T1000 (cell line): Measurements from ENCODE around the gene BEND4.

Experiments
- DNase-seq: peaks from one replicate; lab custom pipeline; 2025; ENCODE audit warnings: mixed read lengths; lab: John Stamatoyannopoulos, UW

BEND4 gene

GRCh38 chr4:42104521-42104920 lies 47.9 kb downstream of the BEND4 start:
- peak; percentile 19 for DNase-seq

GRCh38 chr4:42101446-42101975 lies 50.9 kb downstream of the BEND4 start:
- peak; percentile 31 for DNase-seq

- DNase-seq, result no peak
Measured at GRCh38 chr4:42088386-42088785, 64.1 kb downstream of the BEND4 start.

GRCh38 chr4:42083816-42084215 lies 68.6 kb downstream of the BEND4 start:
- DNase-seq, result no peak

DNA sequence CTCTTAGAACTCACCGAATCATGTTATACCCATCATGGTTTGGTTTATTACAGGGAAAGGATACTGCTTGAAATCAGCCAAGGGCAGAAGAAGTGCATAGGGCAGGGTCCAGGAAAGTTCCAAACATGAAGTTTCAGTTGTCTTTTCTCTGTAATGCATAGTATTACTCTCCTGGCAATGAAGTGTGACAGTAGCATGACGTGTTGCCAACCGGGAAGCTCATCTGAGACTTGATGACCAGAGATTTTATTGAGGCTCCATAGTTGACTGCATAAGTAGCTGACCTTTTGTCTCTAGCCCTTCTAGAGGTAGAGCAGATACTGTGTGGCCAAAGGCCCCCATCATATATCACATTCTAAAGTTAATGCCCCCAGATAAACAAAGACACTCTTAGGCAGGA lies 72.1 kb downstream of the BEND4 start:
- no peak for DNase-seq

DNA sequence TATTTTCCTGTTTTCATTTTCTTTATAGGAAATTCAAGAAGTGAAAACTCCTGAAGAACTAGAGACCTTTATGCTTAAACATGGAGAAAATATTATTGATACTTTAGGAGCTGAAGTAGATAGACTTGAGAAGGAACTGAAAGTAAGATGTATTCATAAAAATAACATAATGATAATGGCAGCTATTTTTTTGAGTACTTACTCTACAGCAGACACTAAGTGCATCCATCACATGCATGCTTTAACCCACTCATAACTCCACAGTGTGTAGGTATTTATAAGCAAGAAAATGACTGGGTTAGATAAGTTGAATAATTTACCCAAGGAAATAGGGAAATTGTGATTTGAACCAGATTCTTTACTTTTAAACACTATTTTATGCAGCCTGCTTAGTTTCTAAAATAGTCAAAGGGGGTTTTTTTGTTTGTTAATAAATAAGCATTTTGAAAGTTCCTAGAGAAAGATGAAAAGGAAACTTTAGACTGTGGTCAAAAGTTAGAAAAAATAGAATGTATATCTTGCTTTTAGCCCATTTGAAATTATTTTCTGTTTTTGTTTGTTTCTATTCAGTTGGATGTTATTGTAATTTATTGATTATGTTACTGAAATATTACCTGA lies 74.2 kb downstream of the BEND4 start:
- no peak for DNase-seq

DNA sequence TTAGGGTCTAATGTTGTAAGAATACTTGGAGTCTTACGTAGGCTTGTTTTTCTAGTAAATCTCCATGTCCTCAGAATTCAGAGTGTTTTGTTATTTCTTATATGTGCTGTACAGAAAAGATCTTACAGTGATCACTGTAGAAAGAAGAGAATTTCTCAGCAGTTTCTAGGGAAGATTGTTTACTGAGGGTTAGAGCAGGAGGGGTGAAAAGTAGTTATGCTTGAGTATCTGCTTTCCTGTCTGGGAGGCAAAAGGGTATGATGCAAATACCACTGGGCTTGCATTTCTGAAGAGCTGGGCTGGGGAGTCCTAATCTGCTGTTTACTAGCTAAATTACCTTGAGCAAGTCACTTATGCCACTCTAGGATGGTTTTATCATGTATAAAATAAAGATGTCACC lies 78.2 kb downstream of the BEND4 start:
- no peak for DNase-seq

DNA sequence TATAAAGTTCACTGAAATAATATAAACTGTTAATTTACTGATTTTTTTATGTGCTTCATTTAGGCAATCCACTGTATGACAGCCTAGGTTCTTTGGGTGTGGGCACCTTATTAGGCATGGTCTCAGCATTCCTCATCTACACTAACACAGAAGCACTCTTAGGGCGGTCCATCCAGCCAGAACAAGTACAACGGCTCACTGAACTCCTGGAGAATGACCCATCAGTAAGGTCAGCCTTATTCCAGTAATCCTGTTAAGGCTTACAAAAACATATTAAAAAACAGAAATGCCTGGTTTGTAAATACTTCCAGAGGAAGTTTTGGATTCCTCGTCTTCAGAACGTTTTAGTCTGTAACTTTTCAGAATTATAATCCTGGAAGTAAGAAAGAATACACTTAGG lies 82.0 kb downstream of the BEND4 start:
- no peak for DNase-seq

- DNase-seq, result no peak
Measured at GRCh38 chr4:42067264-42067663, 85.2 kb downstream of the BEND4 start.

- no peak for DNase-seq
Measured at GRCh38 chr4:42066402-42066801, 86.1 kb downstream of the BEND4 start.
